Ramos (cell line): ENCODE measurements around the gene L3MBTL1.

ENCODE experiments used
- in situ Hi-C: fragments of 300-500 bp; cut with MboI; formaldehyde crosslinking; loops from one replicate; pipeline ENCODE4 v1.14.3; 2022; ENCODE audit warnings: low sequenced_read_pairs; ENCODE audit not compliant: unreplicated experiment

Gene L3MBTL1

DNA sequence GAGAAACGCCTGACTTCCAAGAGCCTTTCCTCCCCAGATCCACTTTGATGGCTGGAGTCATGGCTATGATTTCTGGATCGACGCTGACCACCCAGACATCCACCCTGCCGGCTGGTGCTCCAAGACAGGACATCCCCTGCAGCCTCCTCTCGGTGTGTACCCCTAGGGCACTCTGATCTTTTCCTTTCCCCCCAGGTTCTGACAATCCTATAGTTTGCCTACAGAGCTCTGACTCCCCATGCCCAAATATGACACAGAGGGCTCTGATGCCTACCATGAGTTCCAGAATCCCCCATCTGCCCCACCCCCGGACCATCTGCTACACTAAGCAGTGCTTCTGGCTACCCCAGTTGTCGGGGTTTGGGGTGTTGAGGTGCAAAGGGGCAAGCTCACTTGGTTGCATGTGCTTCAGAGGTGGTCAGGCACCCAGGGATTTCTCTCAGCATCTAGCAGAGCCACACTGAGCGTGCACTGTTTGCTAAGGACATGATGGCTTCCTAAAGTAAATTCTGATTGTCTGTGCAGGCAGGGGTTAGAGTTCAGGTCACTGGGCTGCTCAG lies 27.4 kb downstream of the L3MBTL1 start:
- in situ Hi-C loops: loop anchor here (5.0 kb wide), 1 partner anchor 157 kb away; no protein-coding TSS in a partner anchor

DNA sequence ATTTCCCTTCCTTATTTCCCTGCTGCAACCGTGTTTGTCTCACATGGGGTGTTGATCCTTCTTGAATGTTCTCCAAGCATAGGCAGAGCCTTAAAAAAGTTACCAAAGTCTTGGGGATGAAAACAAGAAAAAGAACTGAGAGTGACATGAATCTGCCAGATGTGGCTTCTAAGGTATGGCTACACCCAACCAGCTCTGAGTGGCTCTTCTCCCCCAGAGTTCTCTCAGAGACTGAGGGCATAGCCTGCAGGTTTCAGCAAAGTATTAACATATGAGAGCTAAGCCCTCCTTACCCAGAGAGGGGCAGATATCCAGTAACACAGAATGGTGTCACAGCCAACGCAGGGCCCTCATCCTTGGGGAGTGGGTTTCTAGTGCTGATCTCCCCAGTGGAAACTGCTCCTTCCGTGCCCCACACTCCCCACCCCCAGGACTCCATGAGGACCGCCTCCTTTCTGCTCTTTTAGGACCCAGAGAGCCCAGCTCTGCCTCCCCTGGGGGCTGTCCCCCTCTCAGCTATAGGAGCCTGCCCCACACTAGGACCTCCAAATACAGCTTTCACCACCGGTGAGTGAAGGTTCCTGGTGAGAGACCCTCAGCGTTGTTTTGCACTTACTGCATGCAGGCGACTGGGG lies 28.0 kb downstream of the L3MBTL1 start:
- in situ Hi-C loops: loop anchor here (5.0 kb wide), 1 partner anchor 157 kb away; no protein-coding TSS in a partner anchor

DNA sequence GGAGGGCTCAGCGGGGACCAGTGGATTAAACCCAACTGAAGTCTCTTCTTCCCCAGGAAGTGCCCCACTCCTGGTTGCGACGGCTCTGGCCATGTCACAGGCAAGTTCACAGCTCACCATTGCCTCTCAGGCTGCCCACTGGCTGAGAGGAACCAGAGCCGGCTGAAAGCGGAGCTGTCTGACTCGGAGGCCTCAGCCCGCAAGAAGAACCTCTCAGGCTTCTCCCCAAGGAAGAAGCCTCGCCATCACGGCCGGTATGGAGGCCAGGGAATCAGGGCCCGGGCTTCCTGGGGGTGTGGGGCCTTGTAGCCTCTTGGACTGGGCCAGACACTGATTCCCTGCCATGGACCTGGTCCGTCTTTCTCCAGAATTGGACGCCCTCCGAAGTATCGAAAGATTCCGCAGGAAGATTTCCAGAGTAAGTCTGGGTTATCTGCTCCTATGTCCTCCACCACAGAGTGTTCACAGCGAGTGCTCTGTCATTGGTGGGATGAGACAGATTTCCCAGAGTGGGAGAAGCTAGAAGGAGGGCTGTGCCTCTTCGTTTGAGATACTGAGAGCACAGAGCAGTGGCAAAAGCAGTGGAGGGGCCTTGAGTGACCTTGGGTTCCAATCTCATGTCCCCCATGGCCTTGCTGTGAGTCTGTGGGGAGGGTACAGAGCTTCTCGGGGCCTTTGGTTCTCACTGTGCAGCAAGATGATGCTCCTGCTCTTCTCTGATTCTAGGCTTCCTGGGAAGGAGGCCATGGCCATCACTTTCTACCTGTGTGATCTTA lies 28.7 kb downstream of the L3MBTL1 start:
- in situ Hi-C loops: loop anchor here (5.0 kb wide), 1 partner anchor 156 kb away; no protein-coding TSS in a partner anchor

DNA sequence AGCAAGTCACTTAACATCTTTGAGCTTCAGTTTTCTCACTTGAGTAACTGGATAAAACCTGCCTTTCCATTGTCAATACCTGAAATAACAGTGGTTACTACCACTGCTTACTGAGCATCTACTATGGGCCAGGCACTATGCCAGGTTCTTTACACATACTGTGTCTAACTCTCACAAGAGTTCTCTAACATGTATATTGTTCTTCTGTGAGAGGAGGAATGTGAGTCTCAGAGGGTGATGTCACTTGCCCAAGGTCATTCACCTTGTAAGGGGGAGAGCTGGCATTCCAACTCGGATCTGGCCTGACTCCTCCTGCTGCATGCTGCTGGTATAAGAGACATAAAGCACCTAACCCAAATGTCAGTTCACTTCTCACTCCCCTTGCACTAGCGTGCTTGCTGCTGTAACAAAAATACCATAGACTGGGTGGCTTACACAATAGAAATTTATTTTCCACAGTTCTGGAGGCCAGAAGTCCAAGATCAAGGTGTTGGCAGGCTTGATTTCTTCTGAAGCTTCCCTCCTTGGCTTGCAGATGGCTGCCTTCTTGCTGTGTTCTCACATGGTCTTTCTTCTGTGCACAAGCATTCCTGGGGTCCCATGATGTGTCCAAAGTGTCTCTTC lies 29.4 kb downstream of the L3MBTL1 start:
- in situ Hi-C loops: loop anchor here (5.0 kb wide), 1 partner anchor 155 kb away; no protein-coding TSS in a partner anchor

DNA sequence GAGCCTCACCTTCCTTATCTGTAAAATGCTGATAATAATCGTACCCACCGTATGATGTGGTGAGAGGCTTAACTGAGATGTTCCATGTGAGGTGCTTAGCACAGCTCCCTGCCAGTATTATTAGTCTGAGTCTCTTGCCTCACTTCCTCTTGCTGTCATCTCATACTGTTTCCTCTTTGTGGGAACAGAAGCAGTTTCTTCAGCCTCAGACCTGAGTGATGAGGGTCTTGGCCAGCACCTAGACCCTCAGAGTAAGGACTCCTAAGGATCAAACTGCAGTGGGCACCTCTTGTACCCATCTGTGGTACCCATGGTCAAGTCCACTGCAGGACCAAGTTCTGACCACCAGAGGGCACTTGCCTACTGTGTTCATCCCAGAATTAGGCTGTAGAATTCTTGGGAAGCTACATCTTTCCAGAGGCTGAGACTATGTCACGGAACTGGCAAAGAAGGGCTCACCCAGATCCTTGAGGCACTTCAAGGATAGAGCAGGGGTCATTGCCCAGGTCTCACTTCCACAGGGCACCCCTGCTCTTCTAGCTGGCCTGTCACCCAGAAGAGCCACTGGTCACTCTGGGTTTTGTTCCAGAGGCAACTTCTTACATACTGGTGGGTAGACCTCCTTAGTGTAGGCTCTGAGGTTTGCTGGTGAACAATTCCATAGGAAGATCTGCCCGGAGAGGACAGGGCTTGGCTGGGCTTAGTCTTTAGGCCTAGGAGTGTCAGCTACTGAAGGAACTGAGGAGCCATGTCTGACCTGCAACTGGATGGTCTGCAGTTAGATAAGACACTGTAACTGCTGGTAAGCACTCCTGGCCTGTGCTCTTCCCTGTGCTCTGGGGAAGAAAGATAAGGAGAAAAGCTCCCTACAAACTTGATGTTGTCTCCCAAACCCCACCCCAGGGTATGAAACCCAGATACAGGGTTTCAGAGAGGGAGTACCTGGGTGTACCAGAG lies 30.7 kb downstream of the L3MBTL1 start:
- in situ Hi-C loops: loop anchor here (5.0 kb wide), 1 partner anchor 154 kb away; no protein-coding TSS in a partner anchor

DNA sequence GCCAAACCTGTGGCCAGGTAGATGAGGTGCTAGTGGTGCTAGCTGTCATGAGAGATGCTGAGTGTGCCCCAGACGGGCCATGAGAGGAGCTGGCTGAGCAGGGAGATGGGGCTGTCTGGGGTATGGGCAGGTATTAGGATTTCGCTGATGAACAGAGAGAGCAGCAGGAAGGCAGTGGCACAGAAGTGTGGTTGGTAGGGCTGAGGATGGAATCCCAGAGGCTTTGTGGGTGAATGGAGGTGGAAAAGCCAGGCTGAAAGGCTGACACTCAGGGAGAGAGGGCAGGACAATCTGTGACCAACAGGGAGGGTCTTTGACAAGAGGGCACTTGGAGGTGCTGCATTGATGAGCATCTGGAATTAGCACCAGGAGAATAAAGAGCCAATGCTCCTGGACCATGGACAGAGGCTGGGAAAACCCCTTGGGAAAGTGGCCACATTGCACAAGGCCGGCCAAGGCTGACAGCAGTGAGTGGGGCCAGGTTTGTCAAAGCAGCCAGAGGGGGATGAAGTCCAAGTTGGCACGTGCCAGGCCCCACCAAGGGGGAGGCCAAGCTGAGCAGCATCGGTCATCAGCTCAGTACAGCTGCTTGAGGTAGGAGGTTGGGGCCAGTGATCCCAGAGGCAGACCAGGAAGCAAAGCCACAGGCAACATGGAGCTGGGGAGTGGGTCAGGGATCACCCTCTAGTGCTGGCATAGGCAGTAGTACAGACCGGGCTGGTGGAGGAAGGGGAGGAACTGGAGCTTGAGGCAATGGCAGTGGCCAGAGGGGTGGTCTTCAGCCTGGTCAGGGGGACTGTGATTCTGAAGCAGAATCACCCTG lies 31.6 kb downstream of the L3MBTL1 start:
- in situ Hi-C loops: loop anchor here (5.0 kb wide), 1 partner anchor 153 kb away; no protein-coding TSS in a partner anchor

DNA sequence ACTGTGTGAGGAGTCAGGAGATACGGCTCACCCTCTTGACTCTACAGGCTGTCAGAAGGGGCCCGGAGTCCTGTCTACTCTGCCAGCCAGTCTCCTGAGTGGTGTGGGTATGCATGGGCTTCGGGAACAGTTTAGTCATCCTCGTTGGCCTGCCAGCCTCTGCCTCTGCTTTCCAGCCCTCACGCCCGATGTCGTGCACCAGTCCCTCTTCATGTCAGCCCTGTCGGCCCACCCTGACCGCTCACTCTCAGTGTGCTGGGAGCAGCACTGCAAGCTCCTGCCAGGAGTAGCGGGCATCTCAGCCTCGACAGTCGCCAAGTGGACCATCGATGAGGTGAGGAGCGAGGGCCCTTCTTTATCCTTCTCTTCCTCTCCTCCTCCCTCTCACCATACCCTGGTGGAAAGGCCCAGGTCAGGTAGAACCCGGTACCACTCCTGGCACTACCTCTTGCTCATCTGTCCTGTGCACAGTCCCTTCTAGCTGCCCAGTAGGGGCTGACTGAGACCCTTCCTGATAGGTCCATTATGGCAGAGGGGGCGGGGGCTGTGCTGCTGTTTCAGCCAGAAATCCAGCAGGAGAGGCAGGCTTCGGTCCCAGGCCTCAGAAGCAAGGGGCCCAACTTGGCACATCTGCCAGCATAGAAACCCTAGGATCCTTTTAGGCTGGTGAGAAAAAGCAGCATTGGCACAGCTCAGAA lies 32.6 kb downstream of the L3MBTL1 start:
- in situ Hi-C loops: loop anchor here (5.0 to 10.0 kb wide), 2 partner anchors 152 to 545 kb away; no protein-coding TSS in a partner anchor

DNA sequence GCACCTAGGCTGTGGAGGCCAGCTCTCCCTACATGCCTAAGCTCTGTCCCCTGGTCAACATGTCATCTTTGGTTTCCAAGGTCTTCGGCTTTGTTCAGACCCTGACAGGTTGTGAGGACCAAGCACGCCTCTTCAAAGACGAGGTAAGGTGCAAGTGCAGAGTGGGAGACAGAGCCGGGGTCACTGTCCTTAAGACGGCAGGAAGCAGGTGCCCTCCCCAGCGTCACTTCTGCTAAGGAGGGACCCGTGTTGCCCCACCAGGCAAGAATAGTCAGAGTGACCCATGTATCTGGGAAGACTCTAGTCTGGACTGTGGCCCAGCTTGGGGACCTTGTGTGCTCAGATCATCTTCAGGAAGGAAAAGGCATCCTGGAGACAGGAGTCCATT lies 33.2 kb downstream of the L3MBTL1 start:
- in situ Hi-C loops: loop anchor here (10.0 kb wide), 1 partner anchor 544 kb away; no protein-coding TSS in a partner anchor

DNA sequence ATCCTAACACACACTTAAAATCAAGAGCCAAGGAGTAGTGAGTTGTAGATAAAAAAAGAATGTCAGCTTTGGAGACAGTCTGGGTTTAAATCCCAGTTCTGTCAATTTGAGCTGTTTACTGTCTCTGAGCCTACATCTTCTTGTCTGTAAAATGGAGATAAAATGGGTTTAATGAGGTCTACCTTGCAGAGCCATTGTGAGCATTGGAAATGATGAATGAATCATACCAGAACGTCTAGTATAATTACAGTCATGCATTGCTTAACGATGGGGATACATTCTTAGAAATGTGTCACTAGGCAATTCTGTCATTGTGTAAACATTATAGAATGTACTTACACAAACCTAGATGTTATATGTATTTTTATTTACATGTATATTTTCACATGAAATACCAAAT lies 33.7 kb downstream of the L3MBTL1 start:
- in situ Hi-C loops: loop anchor here (10.0 kb wide), 1 partner anchor 544 kb away; no protein-coding TSS in a partner anchor

DNA sequence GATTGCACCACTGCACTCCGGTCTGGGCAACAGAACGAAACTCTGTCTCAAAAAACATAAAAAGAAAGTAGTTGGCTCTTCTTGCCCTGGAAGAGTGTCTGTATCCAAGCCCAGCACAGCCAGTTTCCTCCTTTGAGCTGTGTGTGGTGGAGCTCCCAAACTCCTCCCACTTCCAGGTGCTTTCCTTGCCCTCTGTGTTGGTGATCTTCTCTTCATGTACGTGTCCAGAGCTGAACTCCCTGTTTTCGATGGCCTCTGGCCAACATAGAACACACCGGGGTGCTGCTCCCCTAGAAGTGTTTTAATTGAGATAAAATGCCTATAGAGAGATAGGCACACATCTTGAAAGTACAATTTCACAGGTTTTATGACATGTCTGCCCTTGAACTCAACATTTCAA lies 34.7 kb downstream of the L3MBTL1 start:
- in situ Hi-C loops: loop anchor here (10.0 kb wide), 1 partner anchor 543 kb away; no protein-coding TSS in a partner anchor

DNA sequence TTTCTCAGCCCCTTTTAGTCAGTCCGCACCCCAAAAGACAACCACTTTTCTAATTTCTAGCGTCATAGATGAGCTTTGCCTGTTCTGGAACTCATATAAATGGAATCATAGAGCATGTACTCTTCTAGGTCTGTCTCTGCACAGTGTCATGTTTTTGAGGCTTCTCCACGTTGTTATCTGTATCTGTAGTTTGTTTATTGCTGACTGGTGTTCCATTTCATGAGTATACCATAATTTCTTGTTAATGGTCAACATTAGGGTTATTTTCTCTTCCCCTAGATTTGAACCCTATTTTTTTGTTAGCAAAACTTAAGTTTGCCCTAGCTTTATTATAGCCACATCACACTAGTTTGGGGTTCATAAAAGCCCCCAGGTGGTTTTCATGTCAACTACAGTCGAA lies 35.2 kb downstream of the L3MBTL1 start:
- in situ Hi-C loops: loop anchor here (10.0 kb wide), 1 partner anchor 542 kb away; no protein-coding TSS in a partner anchor

DNA sequence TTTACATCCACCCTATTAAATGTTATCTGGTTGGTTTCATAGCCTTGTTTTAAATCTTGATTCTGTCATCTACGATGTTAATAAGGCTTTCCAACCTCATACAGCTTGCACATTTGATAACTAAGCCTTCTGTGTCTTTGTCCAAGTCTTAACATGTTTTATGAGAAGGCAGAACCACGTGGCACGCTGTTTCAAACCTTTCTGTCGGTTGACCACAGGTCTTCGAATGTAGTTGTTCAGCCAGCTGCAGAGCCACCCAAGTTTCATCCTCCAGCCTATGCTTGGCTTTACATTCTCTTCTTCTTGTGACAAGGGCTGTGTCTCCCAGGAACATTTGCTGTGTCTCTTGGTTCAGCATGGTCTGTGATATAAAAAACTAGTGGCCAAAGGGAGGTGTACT lies 35.6 kb downstream of the L3MBTL1 start:
- in situ Hi-C loops: loop anchor here (10.0 kb wide), 1 partner anchor 542 kb away; no protein-coding TSS in a partner anchor

DNA sequence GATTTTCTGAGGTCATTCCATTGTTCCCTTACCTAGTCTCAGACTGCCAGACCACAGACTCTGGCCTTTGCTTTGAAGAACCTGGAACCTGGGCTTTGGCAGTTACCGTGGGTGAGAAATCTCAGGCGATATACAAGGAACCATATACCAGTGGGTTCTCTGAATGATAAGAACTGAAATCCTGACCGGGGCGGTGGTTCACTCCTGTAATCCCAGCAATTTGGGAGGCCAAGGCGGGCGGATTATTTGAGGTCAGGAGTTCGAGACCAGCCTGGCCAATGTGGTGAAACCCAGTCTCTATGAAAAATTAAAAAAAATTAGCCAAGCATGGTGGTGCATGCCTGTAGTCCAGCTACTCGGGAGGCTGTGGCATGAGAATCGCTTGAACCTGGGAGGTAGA lies 37.0 kb downstream of the L3MBTL1 start:
- in situ Hi-C loops: loop anchor here (10.0 kb wide), 1 partner anchor 540 kb away; no protein-coding TSS in a partner anchor

DNA sequence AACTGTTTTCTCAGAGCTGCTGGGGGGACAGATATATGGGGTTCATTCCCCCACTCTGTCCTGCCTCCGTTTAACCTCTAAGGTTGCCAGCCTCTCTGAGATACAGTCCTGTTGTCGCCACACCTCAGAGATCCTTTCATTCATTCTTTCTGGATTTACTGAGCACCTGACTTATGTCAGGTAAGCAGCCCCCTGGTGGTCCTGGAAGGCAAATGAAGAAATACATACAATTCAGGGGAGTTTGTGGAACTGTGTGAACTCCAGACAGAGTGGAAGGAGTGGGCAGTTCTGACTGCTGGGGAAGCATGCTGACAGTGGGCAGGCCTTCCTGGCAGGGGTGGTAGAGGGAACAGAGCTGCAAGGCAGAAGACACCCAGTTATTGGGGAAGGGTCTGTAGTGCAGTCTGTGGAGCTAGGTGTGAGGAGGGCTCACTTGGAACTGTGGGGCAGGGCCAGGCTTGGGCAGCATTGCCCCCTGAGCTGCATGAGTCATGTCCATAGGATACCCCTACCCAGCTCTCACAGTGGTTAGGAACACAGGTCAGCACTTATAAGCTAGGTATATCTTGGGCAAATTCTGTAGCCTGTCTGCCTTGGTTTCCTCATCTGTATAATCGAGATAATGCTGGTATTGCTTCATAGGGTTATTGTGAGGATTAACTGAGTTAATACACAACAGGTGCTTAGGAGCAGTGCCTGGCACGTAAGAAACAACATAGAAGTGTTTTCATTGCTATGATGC lies 38.5 kb downstream of the L3MBTL1 start:
- in situ Hi-C loops: loop anchor here (10.0 kb wide), 1 partner anchor 539 kb away; no protein-coding TSS in a partner anchor

DNA sequence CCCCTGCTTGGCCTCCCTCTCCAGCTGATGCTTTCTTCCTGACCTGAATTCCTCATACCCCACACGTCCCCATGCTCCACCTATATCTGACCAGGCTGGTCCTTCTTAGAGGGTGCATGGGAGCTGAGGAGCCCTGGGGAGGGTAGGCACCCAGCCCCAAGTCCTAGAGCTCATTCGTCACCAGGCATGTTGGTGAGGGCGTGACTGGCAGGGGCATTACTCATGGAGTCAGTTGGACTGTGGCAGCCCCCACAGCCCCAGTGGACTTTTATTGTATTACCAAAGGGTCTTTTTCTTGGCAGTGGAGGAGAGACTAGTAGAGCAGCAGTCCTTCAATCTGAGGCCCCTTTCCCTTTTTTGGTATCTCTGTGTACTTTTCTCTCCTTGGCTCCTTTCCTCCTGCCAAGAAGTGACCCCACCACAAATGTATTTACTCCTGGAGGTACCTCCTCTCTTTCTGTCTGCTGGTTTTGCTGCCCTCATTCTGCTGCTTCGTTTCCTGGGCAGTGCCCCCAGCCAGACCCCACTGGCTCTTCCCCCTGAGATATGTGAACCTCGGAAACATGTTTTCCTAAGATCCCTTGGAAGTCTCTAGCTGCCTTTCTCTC lies 40.9 kb downstream of the L3MBTL1 start:
- in situ Hi-C loops: loop anchor here (10.0 kb wide), 1 partner anchor 536 kb away; no protein-coding TSS in a partner anchor

DNA sequence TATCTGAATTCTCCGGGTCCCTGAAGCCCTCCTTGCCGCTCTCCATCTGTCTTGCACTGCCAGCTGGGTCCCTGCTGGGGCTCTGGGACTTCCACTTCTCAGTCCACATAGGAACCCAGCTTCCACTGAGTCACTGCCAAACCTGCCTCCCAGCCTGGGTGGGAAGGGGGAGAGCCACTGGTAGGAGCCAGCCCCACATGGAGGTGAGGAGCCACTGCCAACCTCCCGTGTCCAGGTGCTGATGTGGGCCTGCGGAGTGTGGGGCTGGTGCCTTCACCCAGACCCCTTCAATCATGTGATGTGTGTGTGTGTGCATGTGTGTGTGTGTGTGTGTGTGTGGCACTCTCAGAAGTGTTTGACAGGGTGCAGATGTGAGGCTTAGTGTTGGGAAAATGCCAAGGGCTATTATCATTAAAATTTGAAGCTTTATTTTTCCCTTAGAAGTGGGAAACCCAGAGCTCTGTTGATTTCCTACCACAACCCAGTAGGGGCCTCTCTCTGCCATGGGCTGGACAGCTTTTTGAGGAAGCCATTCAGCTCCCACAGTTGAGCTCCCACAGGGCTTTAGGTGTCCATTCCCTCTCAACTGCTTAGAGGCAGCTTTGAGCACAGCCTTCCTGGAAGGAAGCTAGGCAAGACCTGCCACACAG lies 42.0 kb downstream of the L3MBTL1 start:
- in situ Hi-C loops: loop anchor here (10.0 kb wide), 1 partner anchor 535 kb away; no protein-coding TSS in a partner anchor
